CD4-positive, alpha-beta T cell treated with Interleukin-6 at 100 ng/mL for 8 hours (primary cell): ENCODE data around the gene C20orf144.
"Not testable (repeated sequence)": the region's sequence is repeated elsewhere in the genome, so short reads cannot be mapped to it uniquely, and the experiment has no call there.

Experiments
- DNase-seq: peaks from one replicate; pipeline ENCODE4 v3.0.0-alpha.2; 2020; ENCODE audit warnings: mixed read lengths, low spot score

Gene C20orf144

GRCh38 chr20:33697129-33697528 is 35.0 kb downstream of the C20orf144 start:
- no peak for DNase-seq

- DNase-seq: not testable (repeated sequence)
Observed at GRCh38 chr20:33698966-33699365, 36.8 kb downstream of the C20orf144 start.

GRCh38 chr20:33700696-33701441 is 38.7 kb downstream of the C20orf144 start:
- not testable (repeated sequence) for DNase-seq

GRCh38 chr20:33701629-33702450 is 39.7 kb downstream of the C20orf144 start:
- no peak for DNase-seq

GRCh38 chr20:33702861-33703260 is 40.7 kb downstream of the C20orf144 start:
- no peak for DNase-seq

GRCh38 chr20:33703498-33704137 is 41.5 kb downstream of the C20orf144 start:
- DNase-seq: no peak

- no peak for DNase-seq
Observed at GRCh38 chr20:33704197-33704924, 42.2 kb downstream of the C20orf144 start.

- no peak for DNase-seq
Observed at GRCh38 chr20:33707668-33708067, 45.5 kb downstream of the C20orf144 start.

GRCh38 chr20:33709398-33709797 is 47.3 kb downstream of the C20orf144 start:
- no peak for DNase-seq

- DNase-seq: no peak
Observed at GRCh38 chr20:33709905-33710541, 47.9 kb downstream of the C20orf144 start.

GRCh38 chr20:33710681-33711445 is 48.7 kb downstream of the C20orf144 start:
- DNase-seq: no peak

GRCh38 chr20:33711446-33711738 is 49.3 kb downstream of the C20orf144 start:
- DNase-seq: no peak
